ENCODE data around the gene SIRT6. TPM values are rescaled to one million over a fixed set of nuclear protein-coding genes. Genes with fewer than 3 reads are reported as not detected.

The SIRT6 gene
- total and polyA plus RNA-seq, 2 donors (not counting 3 experiments of a cell fraction or from before 2014, with no cell fraction given): 26.9 to 36.6 TPM

- peaks cover 8 to 12% of the 10 kb centered on the region in 2 experiments for H3K27me3 ChIP-seq (ENCODE audit: control insufficient read depth in 2 of 2, insufficient read depth in 2 of 2, low read length in 2 of 2)
- no peak overlapping the region for H3K4me2 ChIP-seq (ENCODE audit: insufficient read depth, low read length)
- H3K79me2 ChIP-seq (ENCODE audit: control insufficient read depth, insufficient read depth, low read length): no peaks in the 10 kb centered on the region
- BruUV-seq (replicated peaks): no TSS peak
- no peak for DNase-seq (ENCODE audit: low read depth, low spot score)
- H4K20me1 ChIP-seq (replicated peaks; ENCODE audit: control insufficient read depth, extremely low read depth, insufficient read depth, low read length): no peaks in the 10 kb centered on the region
- no peak overlapping the region for H2AFZ ChIP-seq (ENCODE audit: low read depth, low read length)
- intact Hi-C loops (cut with micrococcal nuclease): no loop called here
- H3K27ac ChIP-seq (ENCODE audit: insufficient read depth, low read depth, low read length): no peak overlapping the region
- FAIRE-seq: no peak
- ChIA-PET CTCF (interaction anchor here (1.2 kb wide), 1 partner anchor 58 kb away, joined by 6 read pairs; no protein-coding TSS in a partner anchor), POLR2A (no interaction called here)
- H3K9me3 ChIP-seq (replicated peaks; ENCODE audit: control insufficient read depth, insufficient read depth, low read length): no peaks in the 10 kb centered on the region
- H3K4me1 ChIP-seq (ENCODE audit: control insufficient read depth, extremely low read depth, insufficient read depth, low read length): no peaks in the 10 kb centered on the region
- no peaks in the 10 kb centered on the region for H3K36me3 ChIP-seq (ENCODE audit: control insufficient read depth in 2 of 2, extremely low read depth in 1 of 2, insufficient read depth in 2 of 2, low read length in 2 of 2)
- dilution Hi-C loops (cut with MboI; ENCODE audit: extremely low pct_ligation_motif_present, low sequenced_read_pairs): no loop called here
- H3K4me3 ChIP-seq (replicated peaks in 1 of 3; ENCODE audit: insufficient read depth in 1 of 3, low read depth in 1 of 3, low read length in 3 of 3): no peak overlapping the region
- no peaks in the 10 kb centered on the region for H3K9me1 ChIP-seq (replicated peaks; ENCODE audit: control insufficient read depth, extremely low read depth, insufficient read depth, low read length)
- no peak overlapping the region for H3K9ac ChIP-seq (replicated peaks; ENCODE audit: extremely low read depth, insufficient read depth, low read length)
- TF ChIP-seq EZH2 (IDR thresholded peaks at IDR 0.05; ENCODE audit: borderline replicate concordance, low read depth, low read length, severe bottlenecking) (peak; percentile 46), MYC (IDR thresholded peaks at IDR 0.05; ENCODE audit: low read depth, low read length) (no peak), POLR2AphosphoS5 (IDR thresholded peaks at IDR 0.05; ENCODE audit: insufficient read depth, low read depth, low read length) (no peak), GATA2 (IDR thresholded peaks at IDR 0.05; ENCODE audit: insufficient read depth, insufficient read length, low read depth, low read length) (no peak), CTCF (IDR thresholded peaks at IDR 0.05; ENCODE audit: extremely low read depth in 1 of 2, insufficient read depth in 1 of 2, low read depth in 1 of 2, low read length in 2 of 2) (no peak), FOS (IDR thresholded peaks at IDR 0.05; ENCODE audit: borderline replicate concordance, insufficient read depth, low read length) (no peak)
- TF ChIP-seq, protein P1, sequence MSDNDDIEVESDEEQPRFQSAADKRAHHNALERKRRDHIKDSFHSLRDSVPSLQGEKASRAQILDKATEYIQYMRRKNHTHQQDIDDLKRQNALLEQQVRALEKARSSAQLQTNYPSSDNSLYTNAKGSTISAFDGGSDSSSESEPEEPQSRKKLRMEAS (IDR thresholded peaks at IDR 0.05; ENCODE audit: insufficient read depth, insufficient read length): no peak
These were observed 15.5 kb upstream of the SIRT6 start for GRCh38 chr19:4197625-4198466.

All from endothelial cell of umbilical vein (primary cell).